Panc1 (cell line): ENCODE results near the gene GNAO1. TPM values are rescaled to one million over a fixed set of nuclear protein-coding genes. Genes with fewer than 3 reads are reported as not detected.

Source experiments
- ATAC-seq: fragments of 200-7000 bp; cut with Tn5 transposase; 2 replicates; pipeline ENCODE4 v1.9.1; 2020; ENCODE audit warnings: mild to moderate bottlenecking, moderate library complexity
- BruUV-seq: library from RNA; stranded (reverse); fragments of 400-500 nt; replicated peaks from 2 replicates; lab custom pipeline; 2021; lab: Mats Ljungman, UMichigan
- CTCF ChIA-PET: fragments of 300-600 bp; sonication (Branson Sonifier 250); formaldehyde crosslinking; loops from one replicate; lab custom pipeline; 2022; ENCODE audit warnings: antibody characterized with exemption; lab: Charles Lee
- POLR2A ChIA-PET: fragments of 300-600 bp; sonication (Branson Sonifier 250); formaldehyde crosslinking; loops from one replicate; lab custom pipeline; 2022; ENCODE audit warnings: antibody characterized with exemption; lab: Charles Lee
- DNase-seq: peaks from one replicate; pipeline ENCODE4 v3.0.0-alpha.2; 2010; ENCODE audit warnings: low read depth, low spot score
- H3K27ac ChIP-seq: 2 replicates; pipeline ENCODE4 v1.5.1; 2011; ENCODE audit warnings: mild to moderate bottlenecking, low read length, inconsistent platforms
- H3K27me3 ChIP-seq: fragments of 200-500 bp; sonication (Bioruptor generic); 2 replicates; pipeline ENCODE4 v1.6.0; 2014; ENCODE audit warnings: low read length, inconsistent platforms; ENCODE audit not compliant: control insufficient read depth, insufficient read depth
- H3K36me3 ChIP-seq: fragments of 200-500 bp; sonication (Bioruptor generic); 2 replicates; pipeline ENCODE4 v1.5.1; 2014; ENCODE audit warnings: inconsistent platforms, mild to moderate bottlenecking, low read length, moderate library complexity; ENCODE audit not compliant: control insufficient read depth, insufficient read depth
- H3K4me1 ChIP-seq: 2 replicates; pipeline ENCODE4 v1.5.1; 2011; ENCODE audit warnings: inconsistent platforms, mild to moderate bottlenecking, low read length, moderate library complexity; ENCODE audit not compliant: control insufficient read depth, insufficient read depth
- H3K4me3 ChIP-seq, 2 experiments: 2 replicates each; pipeline ENCODE4 v1.5.1; 2011 to 2012; ENCODE audit warnings: low read depth in 2 of 2, low read length in 2 of 2, mild to moderate bottlenecking in 2 of 2, inconsistent platforms in 1 of 2, moderate library complexity in 1 of 2
- H3K9me3 ChIP-seq: fragments of 200-500 bp; sonication (Bioruptor generic); 2 replicates; pipeline ENCODE4 v1.5.1; 2014; ENCODE audit warnings: low read depth, mild to moderate bottlenecking, inconsistent platforms, low read length, moderate library complexity; ENCODE audit not compliant: control insufficient read depth, insufficient read depth
- CTCF ChIP-seq: fragments of 450-650 bp; IDR thresholded peaks from 2 replicates; pipeline ENCODE4 v1.5.1; 2017; ENCODE audit warnings: mild to moderate bottlenecking
- POLR2AphosphoS5 ChIP-seq: IDR thresholded peaks from 2 replicates; pipeline ENCODE4 v1.6.1; 2012; ENCODE audit warnings: mild to moderate bottlenecking, low read depth, low read length, moderate library complexity
- REST ChIP-seq, 2 experiments: IDR thresholded peaks; 2 replicates each; pipeline ENCODE4 v1.6.1; 2011 to 2012; ENCODE audit warnings: low read depth in 2 of 2, control low read depth in 1 of 2, low read length in 1 of 2, mild to moderate bottlenecking in 1 of 2, moderate library complexity in 1 of 2; ENCODE audit not compliant: insufficient read depth in 1 of 2
- SIN3A ChIP-seq: IDR thresholded peaks from 2 replicates; pipeline ENCODE4 v1.6.1; 2012; ENCODE audit warnings: low read depth, mild to moderate bottlenecking, low read length, moderate library complexity, borderline replicate concordance; ENCODE audit not compliant: insufficient read depth
- TCF7L2 ChIP-seq: IDR thresholded peaks from 2 replicates; pipeline ENCODE4 v1.6.1; 2011; ENCODE audit warnings: mild to moderate bottlenecking, low read depth, low read length, inconsistent platforms
- in situ Hi-C: cut with HindIII; loops from 2 replicates; pipeline ENCODE4 v1.10.0; 2016; ENCODE audit warnings: low sequenced_read_pairs, low pct_unique_long_range_greater_than_20kb
- intact Hi-C: fragments of 100-400 bp; cut with micrococcal nuclease; formaldehyde crosslinking; loops from one replicate; pipeline ENCODE4 v1.10.0; 2022; ENCODE audit not compliant: unreplicated experiment
- total RNA-seq: library from RNA; stranded (reverse); gene quantifications from one replicate; pipeline ENCODE4 v1.2.1, GENCODE V29; 2021; ENCODE audit not compliant: unreplicated experiment

The GNAO1 gene
- total RNA-seq, 1 experiment from 2014 or later, result 33.4 TPM

- intact Hi-C loops, result no loop called here
- Histone ChIP-seq H3K27me3 (no peaks in the 10 kb centered on the region), H3K36me3 (no peaks in the 10 kb centered on the region), H3K4me3 (no peak overlapping the region), H3K9me3 (no peaks in the 10 kb centered on the region), H3K27ac (no peak overlapping the region), H3K4me1 (no peaks in the 10 kb centered on the region)
- no TSS peak for BruUV-seq
- in situ Hi-C loops, result no loop called here
- ATAC-seq (no peak), DNase-seq (no peak)
- POLR2A ChIA-PET, result interaction anchor here (0.7 kb wide), 1 partner anchor 91 kb away, joined by 4 read pairs; no protein-coding TSS in a partner anchor
- CTCF ChIA-PET, result no interaction called here
- TF ChIP-seq POLR2AphosphoS5 (no peak), SIN3A (no peak), CTCF (no peak), TCF7L2 (no peak)
Measured at GRCh38 chr16:56363781-56364565, 172.7 kb downstream of the GNAO1 start.

GRCh38 chr16:56364865-56365264 is 173.6 kb downstream of the GNAO1 start:
- ChIA-PET CTCF (no interaction called here), POLR2A (interaction anchor here (0.7 kb wide), 1 partner anchor 91 kb away, joined by 4 read pairs; no protein-coding TSS in a partner anchor)
- intact Hi-C loops (no loop called here), in situ Hi-C loops (no loop called here)
- H3K27me3 ChIP-seq, result no peaks in the 10 kb centered on the region
- no TSS peak for BruUV-seq
- ATAC-seq (no peak), DNase-seq (no peak)
- H3K4me3 ChIP-seq, result no peak overlapping the region
- H3K4me1 ChIP-seq, result no peaks in the 10 kb centered on the region
- TF ChIP-seq TCF7L2, result no peak
- no peak for TF ChIP-seq REST (IDR thresholded peaks at IDR 0.05; ENCODE audit: insufficient read depth in 1 of 2, low read depth in 2 of 2, low read length in 1 of 2)
- TF ChIP-seq CTCF, result no peak
- no peak for TF ChIP-seq POLR2AphosphoS5
- TF ChIP-seq SIN3A, result no peak
- H3K9me3 ChIP-seq, result no peaks in the 10 kb centered on the region
- no peaks in the 10 kb centered on the region for H3K36me3 ChIP-seq
- H3K27ac ChIP-seq, result no peak overlapping the region
